Adipose tissue (tissue), 3 donors: ENCODE results near the gene PADI2. TPM values are rescaled to one million over a fixed set of nuclear protein-coding genes. Genes with fewer than 3 reads are reported as not detected.

Experiments used
- H3K27ac ChIP-seq: one replicate; pipeline ENCODE4 v1.5.1; 2013; ENCODE audit warnings: low read depth, low read length
- WGBS, 3 donors: extraction: QIAGEN DNeasy Blood & Tissue Kit; methylation state at CpG; one replicate each; pipeline ENCODE4 v1.1.7; 2013; 5-methylcytosine and 5-hydroxymethylcytosine counted together
- polyA plus RNA-seq, 3 donors: library from polyadenylated mRNA; stranded (reverse); fragments of 200-250 nt; gene quantifications; one replicate each; pipeline ENCODE4 v1.2.3, GENCODE V29; 2013
- donor health status: healthy with polysubstance abuse.
- donor health status: Bipolar disorder and iron deficiency.
- donor health status: healthy.

Gene PADI2
- polyA plus RNA-seq, 3 donors: 1.2 to 4.3 (median 4.2) TPM

GRCh38 chr1:17047924-17048323, 71.3 kb downstream of the PADI2 start:
- WGBS, 3 donors: 84 to 88% (median 86%) methylated on average over 5 of the region's 5 CpGs
- H3K27ac ChIP-seq: no peak overlapping the region

- H3K27ac ChIP-seq: no peak overlapping the region
Observed at GRCh38 chr1:17046334-17046657, 73.0 kb downstream of the PADI2 start.

GRCh38 chr1:17045634-17046333, 73.5 kb downstream of the PADI2 start:
- no peak overlapping the region for H3K27ac ChIP-seq
- WGBS, 3 donors: 30 to 37% (median 36%) methylated on average over 9 of the region's 9 CpGs

More at GRCh38 chr1:17046334-17046657, 73.0 kb downstream of the PADI2 start:
- WGBS, 3 donors: 58 to 69% (median 61%) methylated on average over 3 of the region's 3 CpGs

- WGBS, 3 donors: 64 to 77% (median 65%) methylated on average over 5 of the region's 5 CpGs
- no peak overlapping the region for H3K27ac ChIP-seq
Observed at GRCh38 chr1:17045150-17045549, 74.1 kb downstream of the PADI2 start.

- no peak overlapping the region for H3K27ac ChIP-seq
- WGBS, 3 donors: 86 to 93% (median 91%) methylated on average over 5 of the region's 5 CpGs
Observed at GRCh38 chr1:17043676-17044075, 75.6 kb downstream of the PADI2 start.

GRCh38 chr1:17040135-17040534, 79.1 kb downstream of the PADI2 start:
- 80 to 88% (median 83%) methylated on average over 1 of the region's 1 CpG for WGBS, 3 donors
- H3K27ac ChIP-seq: no peak overlapping the region

- no peak overlapping the region for H3K27ac ChIP-seq
- 95 to 100% (median 96%) methylated on average over 2 of the region's 2 CpGs for WGBS, 3 donors
Observed at GRCh38 chr1:17039522-17039921, 79.7 kb downstream of the PADI2 start.

- 80 to 87% (median 85%) methylated on average over 4 of the region's 4 CpGs for WGBS, 3 donors
- H3K27ac ChIP-seq: no peak overlapping the region
Observed at GRCh38 chr1:17033481-17033880, 85.8 kb downstream of the PADI2 start.

- WGBS, 3 donors: 77 to 99% (median 97%) methylated on average over 3 of the region's 3 CpGs
- no peak overlapping the region for H3K27ac ChIP-seq
Observed at GRCh38 chr1:17032741-17033140, 86.5 kb downstream of the PADI2 start.

- H3K27ac ChIP-seq: no peak overlapping the region
- WGBS, 3 donors: 45 to 96% (median 96%) methylated on average over 4 of the region's 4 CpGs
Observed at GRCh38 chr1:17031436-17031835, 87.8 kb downstream of the PADI2 start.

- H3K27ac ChIP-seq: no peak overlapping the region
- 84 to 89% (median 88%) methylated on average over 4 of the region's 4 CpGs for WGBS, 3 donors
Observed at GRCh38 chr1:17030206-17030605, 89.0 kb downstream of the PADI2 start.

- 54 to 69% (median 67%) methylated on average over 5 of the region's 5 CpGs for WGBS, 3 donors
- H3K27ac ChIP-seq: no peak overlapping the region
Observed at GRCh38 chr1:17028662-17029188, 90.5 kb downstream of the PADI2 start.

GRCh38 chr1:17027900-17028299, 91.4 kb downstream of the PADI2 start:
- no peak overlapping the region for H3K27ac ChIP-seq
- WGBS, 3 donors: 20 to 60% (median 53%) methylated on average over 2 of the region's 2 CpGs

- H3K27ac ChIP-seq: no peak overlapping the region
- WGBS, 3 donors: 55 to 75% (median 72%) methylated on average over 5 of the region's 5 CpGs
Observed at GRCh38 chr1:17027403-17027802, 91.8 kb downstream of the PADI2 start.

- WGBS, 3 donors: 47 to 93% (median 81%) methylated on average over 1 of the region's 1 CpG
- no peak overlapping the region for H3K27ac ChIP-seq
Observed at GRCh38 chr1:17024721-17025120, 94.5 kb downstream of the PADI2 start.

GRCh38 chr1:17023573-17023972, 95.7 kb downstream of the PADI2 start:
- no peak overlapping the region for H3K27ac ChIP-seq
- 76 to 84% (median 76%) methylated on average over 3 of the region's 3 CpGs for WGBS, 3 donors

GRCh38 chr1:17023102-17023501, 96.1 kb downstream of the PADI2 start:
- H3K27ac ChIP-seq: no peak overlapping the region
- 49 to 59% (median 57%) methylated on average over 4 of the region's 4 CpGs for WGBS, 3 donors

GRCh38 chr1:17021896-17022295, 97.4 kb downstream of the PADI2 start:
- WGBS, 3 donors: 79 to 93% (median 92%) methylated on average over 10 of the region's 10 CpGs
- H3K27ac ChIP-seq: no peak overlapping the region

- no peak overlapping the region for H3K27ac ChIP-seq
- 87 to 98% (median 96%) methylated on average over 2 of the region's 2 CpGs for WGBS, 3 donors
Observed at GRCh38 chr1:17020502-17020901, 98.7 kb downstream of the PADI2 start.

GRCh38 chr1:17018849-17019248, 100.4 kb downstream of the PADI2 start:
- WGBS, 3 donors: 23 to 59% (median 24%) methylated on average over 1 of the region's 1 CpG
- H3K27ac ChIP-seq: no peak overlapping the region
